ENCODE data around the gene ODF4.

DNA sequence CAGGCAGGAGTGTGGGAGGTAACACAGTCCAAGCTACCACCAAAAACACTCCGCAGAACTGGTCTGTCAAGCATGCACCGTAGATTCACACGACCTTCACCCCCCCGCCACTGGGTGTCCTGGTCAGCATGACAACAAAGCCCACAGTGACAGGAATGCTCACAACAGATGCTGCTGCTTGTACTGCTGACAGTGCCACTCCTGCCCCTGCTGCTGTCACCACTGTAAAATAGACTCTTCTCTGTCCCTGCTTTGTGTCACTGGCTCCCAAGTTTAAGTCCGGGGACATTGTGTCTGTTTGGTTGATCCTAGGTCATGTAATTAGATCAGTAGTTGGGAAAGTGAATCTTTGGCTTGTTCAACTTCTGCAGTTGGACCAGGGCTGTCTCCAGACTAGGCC, 7.0 kb upstream of the ODF4 start:
- TF ChIP-seq, protein P1, sequence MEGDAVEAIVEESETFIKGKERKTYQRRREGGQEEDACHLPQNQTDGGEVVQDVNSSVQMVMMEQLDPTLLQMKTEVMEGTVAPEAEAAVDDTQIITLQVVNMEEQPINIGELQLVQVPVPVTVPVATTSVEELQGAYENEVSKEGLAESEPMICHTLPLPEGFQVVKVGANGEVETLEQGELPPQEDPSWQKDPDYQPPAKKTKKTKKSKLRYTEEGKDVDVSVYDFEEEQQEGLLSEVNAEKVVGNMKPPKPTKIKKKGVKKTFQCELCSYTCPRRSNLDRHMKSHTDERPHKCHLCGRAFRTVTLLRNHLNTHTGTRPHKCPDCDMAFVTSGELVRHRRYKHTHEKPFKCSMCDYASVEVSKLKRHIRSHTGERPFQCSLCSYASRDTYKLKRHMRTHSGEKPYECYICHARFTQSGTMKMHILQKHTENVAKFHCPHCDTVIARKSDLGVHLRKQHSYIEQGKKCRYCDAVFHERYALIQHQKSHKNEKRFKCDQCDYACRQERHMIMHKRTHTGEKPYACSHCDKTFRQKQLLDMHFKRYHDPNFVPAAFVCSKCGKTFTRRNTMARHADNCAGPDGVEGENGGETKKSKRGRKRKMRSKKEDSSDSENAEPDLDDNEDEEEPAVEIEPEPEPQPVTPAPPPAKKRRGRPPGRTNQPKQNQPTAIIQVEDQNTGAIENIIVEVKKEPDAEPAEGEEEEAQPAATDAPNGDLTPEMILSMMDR (conservative IDR thresholded peaks at IDR 0.05): no peak
- no peak for TF ChIP-seq EZH2 (IDR thresholded peaks at IDR 0.05; ENCODE audit: low read depth)

All from PC-9 (cell line).